ENCODE measurements around the gene TTYH2. TPM values are rescaled to one million over a fixed set of nuclear protein-coding genes. Genes with fewer than 3 reads are reported as not detected.

Gene TTYH2
- total and polyA plus RNA-seq, 10 of the 15 experiments (the other 5 are each of a cell fraction or from before 2014, with no cell fraction given), result 0.26 to 25.2 (median 6.6) TPM

- TF ChIP-seq USF1 (IDR thresholded peaks at IDR 0.05; ENCODE audit: borderline replicate concordance, extremely low read length, insufficient read depth, low read depth, low read length), result no peak
- TF ChIP-seq POU2F2 (IDR thresholded peaks at IDR 0.05; ENCODE audit: borderline replicate concordance, low read depth, low read length), result 0 out of 3 replicates have a peak, but pooled peaks have one; percentile 20
- peak; percentile 37 for TF ChIP-seq FOXM1 (IDR thresholded peaks at IDR 0.05; ENCODE audit: low read depth, low read length)
- no peak for TF ChIP-seq ZNF274 (IDR thresholded peaks at IDR 0.05; ENCODE audit: insufficient read depth, insufficient read length)
- peak; percentile 30 for TF ChIP-seq SKIL (IDR thresholded peaks at IDR 0.05; ENCODE audit: low read depth, poor library complexity, severe bottlenecking)
- peak; percentile 15; the same call in 1 of the 2 replicates for TF ChIP-seq MTA3 (IDR thresholded peaks at IDR 0.05; ENCODE audit: borderline replicate concordance, low read length)
- peak; percentile 90 for TF ChIP-seq POLR2AphosphoS5 (IDR thresholded peaks at IDR 0.05; ENCODE audit: low read length)
- TF ChIP-seq RCOR1 (conservative IDR thresholded peaks at IDR 0.05; ENCODE audit: low read depth, low read length), result no peak
- peak; percentile 58; the same call in 1 of the 2 replicates for TF ChIP-seq CHD2 (IDR thresholded peaks at IDR 0.05; ENCODE audit: borderline replicate concordance, low read depth, low read length)
- TF ChIP-seq ZNF217 (IDR thresholded peaks at IDR 0.05), result no peak
- no peak for TF ChIP-seq ESRRA (IDR thresholded peaks at IDR 0.05; ENCODE audit: low read length)
- no peak for TF ChIP-seq ATF7 (IDR thresholded peaks at IDR 0.05; ENCODE audit: low read depth)
- no peak for TF ChIP-seq USF2 (IDR thresholded peaks at IDR 0.05; ENCODE audit: borderline replicate concordance, low read depth, low read length)
- TF ChIP-seq WRNIP1 (IDR thresholded peaks at IDR 0.05; ENCODE audit: borderline replicate concordance, low read depth, low read length), result 0 out of 2 replicates have a peak, but pooled peaks have one; percentile 58
- TF ChIP-seq HCFC1 (IDR thresholded peaks at IDR 0.05; ENCODE audit: low read length), result no peak; the same call in 1 of the 2 replicates
- TF ChIP-seq BCL11A (IDR thresholded peaks at IDR 0.05; ENCODE audit: low read depth, low read length), result 0 out of 2 replicates have a peak, but pooled peaks have one; percentile 25
- TF ChIP-seq MTA2 (IDR thresholded peaks at IDR 0.05; ENCODE audit: low read depth), result peak; percentile 19; the same call in 1 of the 2 replicates
- TF ChIP-seq IRF4 (IDR thresholded peaks at IDR 0.05; ENCODE audit: low read depth, low read length), result peak; percentile 93
- peak; percentile 21 for TF ChIP-seq PBX3 (IDR thresholded peaks at IDR 0.05; ENCODE audit: insufficient replicate concordance, low read depth, low read length)
- no peak for TF ChIP-seq IRF3 (IDR thresholded peaks at IDR 0.05)
- peak; percentile 67; the same call in 1 of the 2 replicates for TF ChIP-seq PKNOX1 (IDR thresholded peaks at IDR 0.05)
Observed at GRCh38 chr17:74210191-74211140, 2.9 kb upstream of the TTYH2 start (continued).

Data from GM12878 (cell line).